Measurements from ENCODE around the gene KDM3A. TPM values are rescaled to one million over a fixed set of nuclear protein-coding genes. Genes with fewer than 3 reads are reported as not detected.
A peak's percentile ranks its signal among the peaks of the same experiment; 100 is the strongest.

KDM3A gene
- total and polyA plus RNA-seq, 5 donors: 21.0 to 54.3 (median 42.3) TPM

DNA sequence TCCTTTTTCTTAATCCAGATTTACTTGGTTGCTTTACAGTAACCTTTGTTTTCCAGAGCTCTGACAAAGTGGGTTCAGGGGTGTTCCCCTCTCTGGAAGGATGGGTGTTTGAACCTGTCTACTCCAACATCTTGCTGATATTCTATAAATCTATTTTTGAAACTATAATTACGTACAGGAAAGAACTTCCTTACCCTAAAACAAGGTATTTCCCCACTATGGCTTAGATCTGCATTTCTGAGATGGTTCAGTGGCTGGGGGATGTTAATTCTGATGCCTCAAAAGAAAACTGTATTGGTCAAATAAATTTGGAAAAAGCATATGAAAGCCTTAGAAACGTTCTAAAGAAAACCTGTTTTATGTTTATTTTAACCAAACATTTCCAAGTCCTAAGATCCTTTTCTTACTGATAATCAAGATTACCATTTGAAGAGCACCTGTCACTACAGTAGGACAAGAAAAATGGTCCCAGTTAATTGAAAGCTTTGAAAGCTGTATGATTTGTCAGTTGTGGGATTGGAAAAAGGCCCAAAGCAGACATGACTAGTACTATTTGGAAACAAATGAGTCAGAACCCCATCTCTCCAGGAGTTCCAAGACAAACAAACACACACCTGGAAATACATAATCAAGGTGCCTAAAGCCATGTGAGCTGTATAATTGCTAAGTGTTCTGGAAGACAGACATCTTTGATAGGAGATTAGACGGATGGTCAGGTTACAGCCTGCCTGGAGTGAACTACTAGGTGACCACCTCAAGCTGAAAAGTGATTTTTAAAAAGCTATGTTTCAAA, 57.5 kb downstream of the KDM3A start:
- H3K9me3 ChIP-seq (ENCODE audit: control insufficient read depth, low read length): no peaks in the 10 kb centered on the region
- ATAC-seq (no peak), DNase-seq (no peak)
- 95% methylated on average over 3 of the region's 3 CpGs for WGBS
- H3K27ac ChIP-seq (ENCODE audit: low read length): no peak overlapping the region
- no peak overlapping the region for H3K4me3 ChIP-seq (ENCODE audit: low read length)
- no peaks in the 10 kb centered on the region for H3K4me1 ChIP-seq (ENCODE audit: control insufficient read depth, insufficient read depth, low read length)
- no peaks in the 10 kb centered on the region for H3K27me3 ChIP-seq (ENCODE audit: control insufficient read depth, insufficient read depth)
- intact Hi-C loops (cut with DNase I): no loop called here

DNA sequence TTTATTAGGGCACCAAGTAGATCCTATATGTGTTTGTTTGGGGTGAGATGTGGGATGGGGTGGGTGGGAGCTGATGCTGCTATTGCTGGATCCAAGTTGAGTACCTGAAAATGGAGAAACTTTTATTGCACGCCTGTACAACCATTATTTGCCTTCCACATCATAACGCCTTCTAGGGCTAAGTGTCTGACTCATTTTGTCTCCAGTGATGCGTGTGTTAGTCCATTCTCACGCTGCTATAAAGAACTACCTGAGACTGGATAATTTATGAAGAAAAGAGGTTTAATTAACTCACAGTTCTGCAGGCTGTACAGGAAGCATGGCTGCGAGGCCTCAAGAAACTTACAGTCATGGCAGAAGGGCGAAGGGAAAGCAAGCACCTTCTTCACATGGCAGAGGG, 58.2 kb downstream of the KDM3A start:
- ATAC-seq (no peak), DNase-seq (no peak)
- intact Hi-C loops (cut with DNase I): no loop called here
- H3K4me3 ChIP-seq (ENCODE audit: low read length): no peak overlapping the region
- H3K27ac ChIP-seq (ENCODE audit: low read length): no peak overlapping the region
- H3K27me3 ChIP-seq (ENCODE audit: control insufficient read depth, insufficient read depth): no peaks in the 10 kb centered on the region
- no peaks in the 10 kb centered on the region for H3K4me1 ChIP-seq (ENCODE audit: control insufficient read depth, insufficient read depth, low read length)
- no peaks in the 10 kb centered on the region for H3K9me3 ChIP-seq (ENCODE audit: control insufficient read depth, low read length)
- over 99% methylated on average over 6 of the region's 6 CpGs for WGBS

DNA sequence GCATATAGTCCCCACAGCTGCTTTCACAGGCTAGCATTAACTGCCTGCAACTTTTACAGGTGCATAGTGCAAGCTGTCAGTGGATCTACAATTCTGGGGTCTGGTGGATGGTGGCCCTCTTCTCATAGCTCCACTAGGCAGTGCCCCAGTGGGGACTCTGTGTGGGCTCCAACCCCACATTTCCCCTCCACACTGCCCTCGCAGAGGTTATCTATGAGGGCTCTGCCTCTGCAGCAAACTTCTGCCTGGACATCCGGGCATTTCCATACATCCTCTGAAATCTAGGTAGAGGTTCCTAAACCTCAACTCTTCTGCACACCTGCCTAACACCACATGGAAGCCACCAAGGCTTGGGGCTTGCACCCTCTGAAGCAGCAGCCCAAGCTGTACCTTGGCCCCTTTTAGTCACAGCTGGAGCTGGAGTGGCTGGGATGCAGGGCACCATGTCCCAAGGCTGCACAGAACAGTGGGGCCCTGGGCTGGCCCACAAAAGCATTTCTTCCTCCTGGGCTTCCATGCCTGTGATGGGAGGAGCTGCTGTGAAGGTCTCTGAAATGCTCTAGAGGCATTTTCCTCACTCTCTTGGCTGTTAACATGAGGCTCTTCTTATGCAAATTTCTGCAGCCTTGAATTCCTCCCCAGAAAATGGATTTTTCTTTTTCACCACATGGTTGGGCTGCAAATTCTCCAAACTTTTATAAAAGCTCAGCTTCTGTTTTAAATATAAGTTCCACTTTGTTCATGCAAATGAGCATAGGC, 59.3 kb downstream of the KDM3A start:
- intact Hi-C loops (cut with DNase I): no loop called here
- Histone ChIP-seq H3K4me3 (ENCODE audit: low read length) (no peak overlapping the region), H3K4me1 (ENCODE audit: control insufficient read depth, insufficient read depth, low read length) (no peaks in the 10 kb centered on the region), H3K9me3 (ENCODE audit: control insufficient read depth, low read length) (no peaks in the 10 kb centered on the region), H3K27me3 (ENCODE audit: control insufficient read depth, insufficient read depth) (no peaks in the 10 kb centered on the region), H3K27ac (ENCODE audit: low read length) (no peak overlapping the region)
- DNase-seq (no peak), ATAC-seq (peak in 1 of 2 donors; percentile 28)
- WGBS: 98% methylated on average over 2 of the region's 2 CpGs

DNA sequence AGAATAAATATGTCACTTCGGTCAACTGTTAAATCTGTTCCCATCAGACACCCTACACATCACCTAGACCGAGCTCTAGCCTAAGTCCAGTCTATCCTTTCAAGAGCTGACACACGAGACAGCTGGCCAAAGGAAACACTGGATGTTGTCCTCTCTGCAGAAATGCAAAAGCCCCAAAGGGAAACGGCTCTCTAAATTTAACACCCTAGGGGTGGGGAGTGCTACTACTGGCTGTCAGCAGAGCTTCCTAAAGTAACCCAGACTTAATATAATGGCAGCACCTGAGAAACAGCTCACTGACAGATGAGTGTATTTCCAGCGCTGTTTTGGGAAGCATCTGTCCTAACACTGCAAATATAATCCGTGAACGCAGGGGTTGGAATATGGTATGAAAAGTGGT, 66.4 kb downstream of the KDM3A start:
- ATAC-seq (peak in 1 of 2 donors; percentile 42), DNase-seq (no peak)
- Histone ChIP-seq H3K4me1 (ENCODE audit: control insufficient read depth, insufficient read depth, low read length) (peaks cover 8% of the 10 kb centered on the region), H3K4me3 (ENCODE audit: low read length) (no peak overlapping the region), H3K9me3 (ENCODE audit: control insufficient read depth, low read length) (no peaks in the 10 kb centered on the region), H3K27me3 (ENCODE audit: control insufficient read depth, insufficient read depth) (no peaks in the 10 kb centered on the region), H3K27ac (ENCODE audit: low read length) (no peak overlapping the region)
- intact Hi-C loops (cut with DNase I): no loop called here
- WGBS: 71% methylated on average over 7 of the region's 7 CpGs

DNA sequence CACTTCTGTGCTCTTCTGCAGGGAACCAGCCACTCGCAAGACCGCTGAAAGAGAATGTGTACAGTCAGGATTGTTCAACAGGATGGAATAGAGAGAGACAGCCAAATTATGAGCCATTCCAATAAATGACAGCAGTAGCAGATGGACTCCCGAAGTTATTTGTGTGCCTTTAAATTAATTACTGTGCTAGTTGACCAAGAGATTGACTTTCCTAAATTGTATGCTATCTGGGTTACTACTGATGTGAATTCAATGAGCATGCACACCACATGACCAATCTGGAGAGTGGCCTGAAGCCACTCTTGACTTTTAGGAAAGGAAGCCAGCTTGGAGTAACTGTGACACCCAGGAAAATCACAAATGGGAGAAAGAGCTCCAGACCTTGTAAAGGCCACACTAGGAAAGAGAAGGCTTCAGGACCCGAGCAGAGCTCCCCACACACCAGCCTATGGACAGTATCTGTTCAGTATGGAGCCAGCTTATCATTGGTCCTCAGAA, 69.3 kb downstream of the KDM3A start:
- peaks cover 8% of the 10 kb centered on the region for H3K4me1 ChIP-seq (ENCODE audit: control insufficient read depth, insufficient read depth, low read length)
- H3K4me3 ChIP-seq (ENCODE audit: low read length): no peak overlapping the region
- intact Hi-C loops (cut with DNase I): no loop called here
- no peaks in the 10 kb centered on the region for H3K27me3 ChIP-seq (ENCODE audit: control insufficient read depth, insufficient read depth)
- DNase-seq (no peak), ATAC-seq (peak in 1 of 2 donors; percentile 20)
- no peaks in the 10 kb centered on the region for H3K9me3 ChIP-seq (ENCODE audit: control insufficient read depth, low read length)
- 93% methylated on average over 4 of the region's 4 CpGs for WGBS
- H3K27ac ChIP-seq (ENCODE audit: low read length): no peak overlapping the region

DNA sequence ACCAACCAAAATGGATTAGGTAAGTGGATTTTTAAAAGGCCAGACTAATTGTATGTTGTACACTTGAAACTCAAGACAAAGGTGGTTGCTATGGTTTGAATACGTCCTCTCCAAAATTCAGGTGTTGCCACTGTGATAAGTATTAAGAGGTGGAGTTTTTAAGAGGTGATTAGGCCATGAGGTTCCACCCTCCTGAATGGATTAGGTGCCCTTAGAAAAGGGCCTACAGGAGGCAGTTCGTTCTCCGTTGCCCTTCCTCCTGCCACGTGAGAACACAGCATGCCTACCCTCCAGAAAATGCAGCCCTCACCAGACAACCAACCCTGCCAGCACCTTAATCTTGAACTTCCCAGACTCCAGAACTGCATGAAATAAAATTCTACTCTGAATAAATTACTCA, 70.9 kb downstream of the KDM3A start:
- intact Hi-C loops (cut with DNase I): no loop called here
- H3K9me3 ChIP-seq (ENCODE audit: control insufficient read depth, low read length): no peaks in the 10 kb centered on the region
- 90% methylated on average over 4 of the region's 4 CpGs for WGBS
- ATAC-seq (no peak), DNase-seq (no peak)
- no peaks in the 10 kb centered on the region for H3K27me3 ChIP-seq (ENCODE audit: control insufficient read depth, insufficient read depth)
- no peak overlapping the region for H3K27ac ChIP-seq (ENCODE audit: low read length)
- no peak overlapping the region for H3K4me3 ChIP-seq (ENCODE audit: low read length)
- peaks cover 8% of the 10 kb centered on the region for H3K4me1 ChIP-seq (ENCODE audit: control insufficient read depth, insufficient read depth, low read length)

DNA sequence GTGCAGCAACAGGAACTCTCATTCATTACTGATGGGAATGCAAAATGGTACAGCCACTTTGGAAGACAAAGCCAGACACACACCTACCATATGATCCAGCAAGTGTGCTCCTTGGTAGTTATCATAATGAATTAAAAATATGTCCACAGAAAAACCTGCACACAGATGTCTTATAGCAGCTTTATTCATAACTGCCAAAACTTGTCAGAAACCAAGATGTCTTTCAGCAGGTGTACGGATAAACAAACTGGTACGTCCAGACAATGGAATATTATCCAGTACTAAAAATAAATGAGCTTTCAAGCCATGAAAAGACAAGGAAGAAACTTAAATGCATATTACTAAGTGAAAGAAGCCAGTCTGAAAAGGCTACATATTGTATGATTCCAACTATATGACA, 71.7 kb downstream of the KDM3A start:
- Histone ChIP-seq H3K4me1 (ENCODE audit: control insufficient read depth, insufficient read depth, low read length) (peaks cover 7% of the 10 kb centered on the region), H3K27me3 (ENCODE audit: control insufficient read depth, insufficient read depth) (no peaks in the 10 kb centered on the region), H3K27ac (ENCODE audit: low read length) (no peak overlapping the region), H3K4me3 (ENCODE audit: low read length) (no peak overlapping the region), H3K9me3 (ENCODE audit: control insufficient read depth, low read length) (no peaks in the 10 kb centered on the region)
- no peak for ATAC-seq
- WGBS: 78% methylated on average over 2 of the region's 2 CpGs
- intact Hi-C loops (cut with DNase I): no loop called here
- DNase-seq: no peak

DNA sequence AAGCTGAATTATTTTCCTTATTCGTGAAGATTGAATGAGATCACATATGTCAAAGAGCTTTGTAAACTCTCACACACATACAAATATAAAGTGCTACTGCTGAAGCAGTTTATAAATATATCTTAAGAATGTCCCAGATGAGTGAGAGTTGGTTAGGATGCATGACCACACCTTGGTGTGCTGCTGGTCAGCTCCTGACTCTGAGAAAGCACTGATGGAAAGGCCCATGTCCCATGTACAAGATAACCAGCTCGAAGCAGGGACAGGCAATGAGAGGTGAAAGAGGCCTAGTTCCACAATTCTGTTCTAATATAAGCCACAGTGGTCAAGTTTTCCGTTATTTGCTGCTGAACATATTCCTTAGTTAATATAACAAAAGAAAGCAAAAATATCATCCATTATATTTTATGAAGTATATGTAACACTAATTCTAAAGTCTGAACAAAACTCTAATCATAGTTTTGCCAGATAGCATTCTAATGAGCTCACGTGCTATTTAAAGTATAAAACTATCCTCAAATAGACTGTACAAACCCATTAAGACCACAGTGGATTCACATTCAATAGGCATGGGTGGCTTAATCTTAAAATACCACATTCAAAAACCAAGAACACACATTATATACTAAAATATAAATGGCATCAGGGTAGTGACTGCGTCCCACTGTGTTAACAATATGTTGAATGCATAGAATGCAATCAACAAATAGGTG, 72.9 kb downstream of the KDM3A start:
- intact Hi-C loops (cut with DNase I): no loop called here
- Histone ChIP-seq H3K27ac (ENCODE audit: low read length) (no peak overlapping the region), H3K27me3 (ENCODE audit: control insufficient read depth, insufficient read depth) (no peaks in the 10 kb centered on the region), H3K4me1 (ENCODE audit: control insufficient read depth, insufficient read depth, low read length) (peaks cover 3% of the 10 kb centered on the region), H3K4me3 (ENCODE audit: low read length) (no peak overlapping the region), H3K9me3 (ENCODE audit: control insufficient read depth, low read length) (no peaks in the 10 kb centered on the region)
- DNase-seq (no peak), ATAC-seq (no peak)
- 88% methylated on average over 5 of the region's 5 CpGs for WGBS

DNA sequence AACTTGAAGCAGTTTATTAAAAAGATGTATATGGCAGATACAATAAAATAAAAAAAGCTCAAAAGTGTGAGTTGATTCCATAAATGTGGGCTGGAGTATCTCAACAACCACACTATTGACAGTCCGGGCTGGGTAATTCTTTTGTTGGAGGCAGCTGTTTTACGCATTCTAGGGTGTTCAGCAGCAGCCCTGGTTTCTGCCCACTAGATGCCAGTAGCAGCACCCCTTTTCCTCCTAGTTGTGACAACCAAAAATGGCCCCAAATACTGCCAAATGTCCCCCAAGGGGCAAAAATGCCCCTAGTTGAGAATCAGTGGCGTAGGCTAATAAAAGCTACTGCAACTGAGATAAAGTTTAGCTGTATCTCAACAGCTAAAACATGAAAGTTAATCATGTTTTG, 77.3 kb downstream of the KDM3A start:
- intact Hi-C loops (cut with DNase I): no loop called here
- H3K27me3 ChIP-seq (ENCODE audit: control insufficient read depth, insufficient read depth): no peaks in the 10 kb centered on the region
- H3K4me1 ChIP-seq (ENCODE audit: control insufficient read depth, insufficient read depth, low read length): no peaks in the 10 kb centered on the region
- ATAC-seq: peak; percentile 65 to 66
- peak; percentile 17 to 58 (median 49) for DNase-seq
- no peak overlapping the region for H3K4me3 ChIP-seq (ENCODE audit: low read length)
- peaks cover 3% of the 10 kb centered on the region for H3K9me3 ChIP-seq (ENCODE audit: control insufficient read depth, low read length)
- 58% methylated on average over 3 of the region's 3 CpGs for WGBS
- no peak overlapping the region for H3K27ac ChIP-seq (ENCODE audit: low read length)

DNA sequence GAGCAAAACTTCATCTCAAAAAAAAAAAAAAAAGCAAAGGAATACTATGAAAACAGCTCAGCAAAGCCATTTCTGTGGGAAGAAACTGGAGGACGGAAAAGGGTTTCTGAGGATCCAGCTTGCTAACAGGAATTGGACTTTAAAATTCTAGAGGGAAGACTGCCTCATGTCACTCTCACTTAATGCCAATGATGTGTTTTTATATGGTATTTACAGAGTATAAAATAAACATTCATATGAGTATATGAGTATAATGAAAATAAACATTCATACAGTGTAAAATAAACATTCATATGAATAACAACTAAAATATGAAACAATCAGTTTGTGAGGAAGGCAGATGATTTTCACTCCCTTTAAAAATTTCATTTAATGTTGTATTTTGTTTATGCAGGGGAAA, 78.2 kb downstream of the KDM3A start:
- DNase-seq (no peak), ATAC-seq (no peak)
- no peak overlapping the region for H3K27ac ChIP-seq (ENCODE audit: low read length)
- H3K9me3 ChIP-seq (ENCODE audit: control insufficient read depth, low read length): peaks cover 3% of the 10 kb centered on the region
- H3K4me3 ChIP-seq (ENCODE audit: low read length): no peak overlapping the region
- 90% methylated on average over 1 of the region's 1 CpG for WGBS
- H3K4me1 ChIP-seq (ENCODE audit: control insufficient read depth, insufficient read depth, low read length): no peaks in the 10 kb centered on the region
- intact Hi-C loops (cut with DNase I): no loop called here
- H3K27me3 ChIP-seq (ENCODE audit: control insufficient read depth, insufficient read depth): no peaks in the 10 kb centered on the region

DNA sequence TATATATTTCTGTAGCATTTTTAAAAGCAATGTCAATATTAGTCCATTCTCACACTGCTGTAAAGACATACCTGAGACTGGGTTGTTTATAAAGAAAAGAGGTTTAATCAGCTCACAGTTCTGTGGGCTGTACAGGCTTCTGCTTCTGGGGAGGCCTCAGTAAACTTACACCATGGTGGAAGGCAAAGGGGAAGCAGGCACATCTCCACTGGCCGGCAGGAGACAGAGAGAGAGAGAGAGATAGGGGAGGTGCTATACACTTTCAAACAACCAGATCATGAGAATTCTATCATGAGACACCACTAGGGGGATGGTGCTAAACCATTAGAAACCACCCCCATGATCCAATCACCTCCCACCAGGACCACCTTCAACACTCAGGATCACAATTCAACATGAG, 79.0 kb downstream of the KDM3A start:
- peaks cover 3% of the 10 kb centered on the region for H3K9me3 ChIP-seq (ENCODE audit: control insufficient read depth, low read length)
- no peak overlapping the region for H3K4me3 ChIP-seq (ENCODE audit: low read length)
- no peaks in the 10 kb centered on the region for H3K4me1 ChIP-seq (ENCODE audit: control insufficient read depth, insufficient read depth, low read length)
- ATAC-seq (no peak), DNase-seq (no peak)
- H3K27me3 ChIP-seq (ENCODE audit: control insufficient read depth, insufficient read depth): no peaks in the 10 kb centered on the region
- no peak overlapping the region for H3K27ac ChIP-seq (ENCODE audit: low read length)
- WGBS: 77% methylated on average over 1 of the region's 1 CpG
- intact Hi-C loops (cut with DNase I): no loop called here
